Duodenal mucosa (tissue), 2 donors: ENCODE data around the gene DDX51.

Experiments
- H3K27ac ChIP-seq: one replicate; pipeline ENCODE4 v1.7.0; 2013; ENCODE audit warnings: low read depth, low read length
- H3K27me3 ChIP-seq, 2 donors: one replicate each; pipeline ENCODE4 v1.7.0; 2013; ENCODE audit warnings: low read length in 2 of 2, control low read depth in 1 of 2; ENCODE audit not compliant: insufficient read depth in 2 of 2, control insufficient read depth in 1 of 2
- H3K36me3 ChIP-seq, 2 donors: one replicate each; pipeline ENCODE4 v1.7.0; 2013; ENCODE audit warnings: low read length in 2 of 2, control low read depth in 1 of 2; ENCODE audit not compliant: insufficient read depth in 2 of 2, control insufficient read depth in 1 of 2
- H3K4me1 ChIP-seq, 2 donors: one replicate each; pipeline ENCODE4 v1.7.0; 2013; ENCODE audit warnings: low read length in 2 of 2, control low read depth in 1 of 2; ENCODE audit not compliant: insufficient read depth in 2 of 2, control insufficient read depth in 1 of 2
- H3K4me3 ChIP-seq, 2 donors: one replicate each; pipeline ENCODE4 v1.7.0; 2013; ENCODE audit warnings: low read length in 2 of 2, low read depth in 1 of 2
- H3K9ac ChIP-seq, 2 donors: one replicate each; pipeline ENCODE4 v1.7.0; 2013; ENCODE audit warnings: low read length in 2 of 2, low read depth in 1 of 2
- H3K9me3 ChIP-seq, 2 donors: one replicate each; pipeline ENCODE4 v1.7.0; 2013; ENCODE audit warnings: low read length in 2 of 2, control low read depth in 1 of 2; ENCODE audit not compliant: control insufficient read depth in 1 of 2

DDX51 gene

GRCh38 chr12:132178801-132179401 lies 34.8 kb upstream of the DDX51 start:
- Histone ChIP-seq H3K27ac (no peak overlapping the region), H3K4me3 (no peak overlapping the region), H3K27me3 (peaks cover 6 to 22% of the 10 kb centered on the region in 2 donors)

GRCh38 chr12:132178316-132178715 lies 34.2 kb upstream of the DDX51 start:
- Histone ChIP-seq H3K4me1 (peaks cover 0 to 10% of the 10 kb centered on the region in 2 donors), H3K9ac (no peak overlapping the region), H3K36me3 (no peaks in the 10 kb centered on the region), H3K9me3 (no peaks in the 10 kb centered on the region), H3K27ac (no peak overlapping the region), H3K27me3 (peaks cover 6 to 22% of the 10 kb centered on the region in 2 donors), H3K4me3 (no peak overlapping the region)

More at GRCh38 chr12:132178801-132179401, 34.8 kb upstream of the DDX51 start:
- no peak overlapping the region for H3K9ac ChIP-seq
- no peaks in the 10 kb centered on the region for H3K9me3 ChIP-seq
- H3K36me3 ChIP-seq: no peaks in the 10 kb centered on the region
- peaks cover 0 to 10% of the 10 kb centered on the region in 2 donors for H3K4me1 ChIP-seq

GRCh38 chr12:132176920-132177551 lies 32.9 kb upstream of the DDX51 start:
- Histone ChIP-seq H3K27ac (no peak overlapping the region), H3K36me3 (no peaks in the 10 kb centered on the region), H3K4me3 (no peak overlapping the region), H3K4me1 (peaks cover 0 to 10% of the 10 kb centered on the region in 2 donors), H3K27me3 (peaks cover 6 to 26% of the 10 kb centered on the region in 2 donors), H3K9me3 (no peaks in the 10 kb centered on the region), H3K9ac (no peak overlapping the region)

- no peak overlapping the region for H3K4me3 ChIP-seq
- H3K36me3 ChIP-seq: no peaks in the 10 kb centered on the region
- no peak overlapping the region for H3K27ac ChIP-seq
- H3K9me3 ChIP-seq: no peaks in the 10 kb centered on the region
- no peak overlapping the region for H3K9ac ChIP-seq
- H3K4me1 ChIP-seq: peaks cover 0 to 10% of the 10 kb centered on the region in 2 donors
- peaks cover 6 to 32% of the 10 kb centered on the region in 2 donors for H3K27me3 ChIP-seq
Observed at GRCh38 chr12:132176385-132176919, 32.3 kb upstream of the DDX51 start.

- Histone ChIP-seq H3K36me3 (no peaks in the 10 kb centered on the region), H3K27ac (no peak overlapping the region), H3K4me3 (no peak overlapping the region), H3K4me1 (peaks cover 0 to 10% of the 10 kb centered on the region in 2 donors), H3K9me3 (no peaks in the 10 kb centered on the region), H3K9ac (no peak overlapping the region), H3K27me3 (peaks cover 6 to 36% of the 10 kb centered on the region in 2 donors)
Observed at GRCh38 chr12:132175496-132176384, 31.6 kb upstream of the DDX51 start.

- H3K36me3 ChIP-seq: no peaks in the 10 kb centered on the region
- no peak overlapping the region for H3K4me3 ChIP-seq
- H3K9me3 ChIP-seq: no peaks in the 10 kb centered on the region
- H3K9ac ChIP-seq: no peak overlapping the region
- peaks cover 6 to 39% of the 10 kb centered on the region in 2 donors for H3K27me3 ChIP-seq
- H3K4me1 ChIP-seq: peaks cover 0 to 10% of the 10 kb centered on the region in 2 donors
- no peak overlapping the region for H3K27ac ChIP-seq
Observed at GRCh38 chr12:132174839-132175490, 30.8 kb upstream of the DDX51 start.

GRCh38 chr12:132174015-132174838 lies 30.1 kb upstream of the DDX51 start:
- H3K36me3 ChIP-seq: no peaks in the 10 kb centered on the region
- H3K4me3 ChIP-seq: no peak overlapping the region
- no peak overlapping the region for H3K9ac ChIP-seq
- H3K9me3 ChIP-seq: no peaks in the 10 kb centered on the region
- peaks cover 0 to 10% of the 10 kb centered on the region in 2 donors for H3K4me1 ChIP-seq
- peaks cover 6 to 38% of the 10 kb centered on the region in 2 donors for H3K27me3 ChIP-seq
- no peak overlapping the region for H3K27ac ChIP-seq

- H3K27ac ChIP-seq: no peak overlapping the region
- H3K27me3 ChIP-seq: peaks cover 6 to 30% of the 10 kb centered on the region in 2 donors
- no peak overlapping the region for H3K4me3 ChIP-seq
- peaks cover 0 to 7% of the 10 kb centered on the region in 2 donors for H3K4me1 ChIP-seq
- no peaks in the 10 kb centered on the region for H3K36me3 ChIP-seq
- no peak overlapping the region for H3K9ac ChIP-seq
- no peaks in the 10 kb centered on the region for H3K9me3 ChIP-seq
Observed at GRCh38 chr12:132173135-132174014, 29.3 kb upstream of the DDX51 start.
